Activated CD4-positive, alpha-beta T cell treated with anti-CD3 and anti-CD28 coated beads, Interleukin-2, amount 50 U/mL, for 16 hours (primary cell): ENCODE results near the gene DHX32.

ENCODE experiments used
- DNase-seq: peaks from one replicate; pipeline ENCODE4 v3.0.0-alpha.2; 2020

Gene DHX32

DNA sequence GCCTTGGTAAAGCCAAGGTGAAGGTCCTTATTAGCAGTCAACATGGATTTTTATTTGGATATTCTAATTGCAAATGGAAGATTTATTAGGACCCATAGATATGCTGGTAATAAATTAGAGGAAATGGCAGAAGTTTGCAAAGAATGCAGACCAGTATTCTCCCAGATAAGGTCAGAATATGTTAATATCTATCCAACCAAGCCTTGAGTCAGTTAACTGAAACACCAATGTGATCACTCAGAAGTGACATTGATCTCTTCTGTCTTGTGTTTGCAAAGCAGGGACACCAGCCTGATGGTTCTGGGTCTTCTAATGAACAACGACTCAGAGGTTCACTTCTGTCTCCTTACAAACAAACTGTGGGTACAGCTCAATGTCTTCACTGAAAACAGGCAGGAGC, 79.5 kb downstream of the DHX32 start:
- DNase-seq, result no peak

DNA sequence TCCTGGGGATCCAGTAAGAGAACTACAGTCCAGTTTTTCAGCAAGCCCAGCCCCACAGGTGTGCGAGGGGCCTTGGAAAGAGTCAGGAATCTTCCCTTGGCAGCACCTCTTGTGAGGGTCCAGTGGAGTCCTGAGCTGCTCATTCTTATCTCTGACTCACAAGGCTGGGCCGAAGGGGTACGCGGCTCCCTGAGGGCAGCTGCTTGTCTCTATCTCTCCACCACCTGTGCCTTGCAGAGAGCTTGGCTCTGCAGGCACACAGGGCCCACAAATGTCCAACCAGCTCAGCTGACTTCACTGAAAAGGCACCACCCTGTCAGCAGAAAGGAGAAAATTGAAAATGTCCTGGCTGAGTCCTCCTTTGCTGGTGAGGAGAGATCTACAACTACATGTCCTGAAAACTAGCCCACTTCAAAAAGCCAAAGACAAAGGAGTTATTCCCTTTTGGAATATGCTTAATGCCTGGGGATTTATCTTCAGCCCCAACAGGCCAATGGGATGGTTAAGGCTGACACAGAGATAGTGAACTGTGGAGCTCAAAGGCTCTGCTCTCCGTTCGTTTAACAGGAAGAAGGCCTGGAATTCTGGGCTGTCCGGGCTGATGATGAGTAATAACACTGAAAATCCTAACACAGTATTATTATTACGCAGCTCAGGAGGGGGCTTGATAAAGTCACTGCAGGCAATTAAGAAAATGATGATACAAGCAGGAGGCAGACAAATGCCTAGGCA, 81.5 kb downstream of the DHX32 start:
- no peak for DNase-seq

DNA sequence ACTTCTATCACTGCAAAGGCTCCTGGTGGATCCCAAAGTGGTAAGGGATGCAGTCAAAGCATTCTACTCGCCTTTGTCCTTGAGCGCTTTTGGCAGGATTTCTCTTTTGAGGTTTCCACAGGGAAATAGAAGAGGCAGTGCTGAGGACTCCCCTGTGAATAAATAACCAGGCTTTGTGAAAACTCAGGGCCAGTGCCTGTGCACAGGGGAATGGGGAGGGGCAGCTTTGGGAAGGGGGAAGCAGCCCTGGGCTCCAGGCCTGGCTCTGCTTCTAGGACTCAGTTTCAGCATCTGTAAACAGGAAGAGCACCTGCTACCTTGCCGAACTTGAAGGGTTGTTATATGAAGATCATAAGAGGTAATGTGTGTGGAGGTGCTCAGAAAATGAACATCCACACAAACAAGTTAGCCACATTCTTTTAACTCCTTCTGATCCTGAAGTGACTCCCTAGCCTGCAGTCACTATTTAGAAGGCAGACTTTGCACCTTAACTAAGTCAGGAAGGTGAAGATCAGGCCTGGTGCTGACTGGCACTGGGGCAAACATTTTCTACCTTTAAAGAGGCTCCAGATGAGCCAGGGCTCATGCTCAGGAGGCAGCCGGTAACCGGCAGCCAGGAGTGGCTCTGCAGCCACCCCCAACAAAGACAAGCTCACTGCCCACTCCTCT, 83.0 kb downstream of the DHX32 start:
- no peak for DNase-seq

DNA sequence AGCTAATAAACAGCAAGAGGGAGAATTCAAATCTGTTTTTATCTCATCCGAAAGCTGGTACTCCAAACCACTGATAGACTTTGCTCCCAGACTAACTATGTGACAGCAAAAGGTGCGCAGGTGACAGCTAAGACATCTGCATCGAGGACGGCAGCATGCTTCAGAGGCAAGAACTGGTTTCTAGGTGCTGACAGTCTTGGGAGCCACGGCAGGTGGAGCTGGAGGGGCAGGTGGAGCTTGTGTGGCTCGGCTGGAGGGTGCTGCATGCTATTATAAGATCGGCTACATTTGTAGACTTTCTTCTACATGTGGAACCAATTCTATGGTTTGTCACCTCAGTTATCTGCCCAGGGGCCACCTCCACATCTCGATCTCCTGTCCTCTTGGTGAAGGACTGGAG, 83.7 kb downstream of the DHX32 start:
- no peak for DNase-seq

DNA sequence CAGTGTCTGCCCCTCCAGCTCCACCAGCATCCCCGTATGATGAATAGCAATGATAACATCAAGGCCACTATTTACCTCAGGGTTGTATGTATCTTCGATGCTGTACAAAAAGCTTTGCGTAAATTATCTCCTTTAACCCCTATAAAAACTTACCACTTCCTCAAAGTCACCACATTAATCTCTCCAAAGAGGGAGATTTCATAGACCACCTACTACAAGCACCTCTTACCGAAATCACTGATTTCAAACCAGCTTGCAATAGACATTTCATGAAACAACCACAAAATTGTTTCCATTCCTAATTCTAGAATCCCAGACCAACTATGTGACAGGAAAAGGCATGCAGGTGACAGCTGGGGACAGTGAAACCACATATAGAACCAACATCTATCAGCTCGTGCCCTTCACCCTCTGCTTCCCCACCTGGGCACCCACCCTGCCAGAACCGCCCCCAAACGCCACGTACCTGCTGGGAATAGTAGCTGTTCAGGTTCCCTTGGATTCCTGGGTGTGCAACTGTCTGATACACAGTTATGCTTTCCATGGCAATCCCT, 85.4 kb downstream of the DHX32 start:
- DNase-seq, result no peak

DNA sequence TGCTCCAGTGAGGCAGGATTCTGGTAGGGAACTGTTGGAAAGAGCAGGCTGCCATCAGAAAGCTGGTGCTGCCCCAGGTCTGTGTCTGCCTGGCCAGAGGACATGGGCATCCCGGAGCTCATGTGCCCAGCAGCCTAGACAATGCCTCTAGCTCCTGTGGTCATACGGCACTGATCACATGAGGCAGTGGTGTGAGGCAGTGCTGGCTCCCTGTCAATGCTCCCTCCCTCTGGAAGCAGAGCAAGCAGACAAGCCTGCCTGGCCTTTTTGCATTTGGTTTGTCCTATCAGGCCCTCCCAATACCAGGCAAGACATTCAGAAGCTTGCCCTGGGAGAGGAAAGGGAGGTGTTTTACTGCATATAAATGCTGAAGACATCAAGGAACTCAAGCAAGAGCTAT, 86.0 kb downstream of the DHX32 start:
- no peak for DNase-seq

DNA sequence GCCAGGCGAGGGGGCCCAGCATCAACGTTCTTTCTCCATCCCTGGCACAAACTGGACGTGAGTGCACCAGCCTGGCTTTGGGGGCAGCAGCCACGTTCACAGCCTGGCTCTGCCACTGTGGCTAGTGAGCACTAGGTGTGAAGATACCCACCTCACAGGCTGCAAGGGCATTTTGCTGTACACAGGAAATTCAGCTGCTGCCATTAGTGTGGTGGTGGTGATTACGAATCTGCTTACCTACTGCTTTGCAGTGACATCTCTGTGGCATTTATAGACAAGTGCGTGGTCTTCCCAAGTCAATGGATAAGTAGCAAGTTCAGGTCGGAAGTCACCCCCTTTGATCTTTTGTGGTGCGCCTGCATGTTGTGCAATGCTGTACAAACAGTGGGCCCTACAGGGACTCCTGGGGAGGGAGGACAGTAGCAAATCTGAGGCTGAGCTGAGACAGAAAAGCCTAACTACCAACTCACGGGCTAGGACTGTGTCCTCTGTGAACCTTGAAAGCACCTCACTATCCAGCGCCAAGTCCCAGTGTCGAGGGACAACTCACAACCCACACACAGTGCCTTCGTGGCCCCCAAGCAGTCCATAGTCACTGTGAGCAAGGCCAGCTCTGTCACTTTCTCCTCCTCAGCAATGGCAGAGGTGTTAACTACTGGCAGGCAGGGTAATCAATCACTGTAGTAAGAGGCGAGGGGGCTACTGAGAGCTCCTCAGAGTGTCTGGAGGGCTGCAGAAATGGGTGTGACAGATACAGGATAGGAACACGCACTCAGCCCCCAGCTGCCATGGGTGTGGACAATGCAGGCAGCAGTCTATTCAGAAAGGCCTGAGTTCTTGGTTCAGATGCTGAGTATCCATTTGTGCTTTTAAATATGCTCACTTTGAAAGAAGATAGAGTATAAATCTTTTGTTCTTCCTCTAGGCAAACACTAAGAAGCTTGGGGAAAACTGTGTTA, 88.5 kb downstream of the DHX32 start:
- DNase-seq, result no peak

DNA sequence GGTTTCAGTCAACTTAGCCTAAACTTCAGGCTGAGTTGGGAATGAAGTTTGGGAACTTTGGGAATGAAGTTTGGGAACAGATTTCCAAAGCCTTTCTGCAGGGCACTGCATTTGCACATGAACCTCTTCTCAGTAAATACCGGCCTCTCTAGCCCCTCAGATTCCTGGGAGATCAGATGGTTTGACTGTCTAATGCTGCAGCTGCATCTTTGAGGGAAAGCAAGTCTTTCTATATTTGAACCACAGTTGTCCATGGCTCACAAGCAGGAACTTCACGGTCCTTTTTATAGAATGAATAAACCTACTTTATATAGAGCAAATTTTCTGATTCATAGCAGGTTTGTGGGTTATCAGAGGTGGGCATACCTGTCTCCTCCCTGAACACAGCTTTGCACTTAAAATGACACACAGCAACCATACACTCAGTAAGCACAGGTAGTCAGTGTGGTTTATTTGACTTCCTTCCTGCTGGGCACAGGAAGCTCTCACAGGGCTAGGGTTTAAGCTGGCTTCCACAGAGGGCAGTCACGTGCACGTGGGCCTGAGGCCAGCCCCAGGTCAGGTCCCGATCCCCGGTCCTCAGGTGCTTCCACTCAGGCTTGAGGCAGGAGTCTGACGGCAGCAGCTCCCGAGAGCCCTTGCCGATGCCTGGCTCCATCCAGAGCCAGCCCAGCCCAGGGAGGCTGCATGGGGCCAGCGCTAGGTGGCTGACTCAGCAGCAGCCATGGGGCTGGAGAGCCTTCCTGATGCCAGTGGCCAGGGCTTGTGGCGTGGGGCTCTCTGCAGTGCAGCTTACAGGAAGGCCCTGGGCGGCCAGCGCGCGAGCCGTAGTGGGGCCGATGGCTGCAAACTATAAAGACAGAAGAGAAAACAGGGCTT, 92.7 kb downstream of the DHX32 start:
- peak; percentile 8 for DNase-seq
